ENCODE measurements around the gene REEP1. TPM values are rescaled to one million over a fixed set of nuclear protein-coding genes. Genes with fewer than 3 reads are reported as not detected.

REEP1 gene
- total and polyA plus RNA-seq, 2 of the 4 experiments (the other 2 are of a cell fraction) = under 0.01 to 0.03 TPM

DNA sequence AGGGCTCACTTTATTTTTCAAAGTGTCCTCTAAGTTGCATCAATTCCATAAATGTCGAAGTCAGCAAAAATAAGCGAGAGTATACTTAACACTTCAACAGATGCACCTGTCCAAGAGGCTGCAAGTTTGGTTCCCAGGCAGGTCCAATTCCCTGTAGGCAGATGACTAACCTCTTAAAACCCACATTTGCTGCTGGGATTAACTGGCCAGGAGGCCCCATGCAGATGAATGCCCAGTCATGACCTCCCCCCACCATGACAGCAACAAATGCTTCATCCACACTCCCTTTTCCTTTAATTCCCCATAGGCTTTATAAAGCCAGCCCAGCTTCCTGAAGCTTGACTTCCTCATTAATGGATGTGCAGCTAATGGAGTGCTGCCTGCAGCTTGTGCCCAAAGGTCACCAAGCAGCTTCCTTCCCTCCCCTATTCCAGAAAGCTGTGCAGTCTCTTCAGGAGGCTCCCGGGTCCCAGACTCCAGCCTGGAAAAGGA is 35.7 kb downstream of the REEP1 start:
- no peak overlapping the region for H3K9ac ChIP-seq (ENCODE audit: low read depth, low read length)
- no peaks in the 10 kb centered on the region for H3K9me1 ChIP-seq (ENCODE audit: insufficient read depth, low read length)
- H3K79me1 ChIP-seq (ENCODE audit: low read depth in 1 of 2, low read length in 2 of 2) = no peaks in the 10 kb centered on the region
- H3K4me1 ChIP-seq (ENCODE audit: control insufficient read depth, insufficient read depth, low read length) = no peaks in the 10 kb centered on the region
- no peak overlapping the region for H4K8ac ChIP-seq (ENCODE audit: low read depth in 2 of 2, low read length in 2 of 2)
- dilution Hi-C loops (cut with HindIII; ENCODE audit: low sequenced_read_pairs, unreplicated experiment) (no loop called here), in situ Hi-C loops (cut with MboI; ENCODE audit: low sequenced_read_pairs) (no loop called here), intact Hi-C loops (cut with micrococcal nuclease) (no loop called here)
- no peak overlapping the region for H4K91ac ChIP-seq (ENCODE audit: insufficient read depth, low read depth, low read length)
- H3K36me3 ChIP-seq (ENCODE audit: control insufficient read depth, insufficient read depth, low read length) = no peaks in the 10 kb centered on the region
- no TSS peak for BruUV-seq (replicated peaks)
- no peak overlapping the region for H3K56ac ChIP-seq (ENCODE audit: extremely low read depth, insufficient read depth, low read length)
- no peak overlapping the region for H3K4me2 ChIP-seq (ENCODE audit: low read depth, low read length)
- H2BK5ac ChIP-seq (ENCODE audit: low read depth, low read length, poor library complexity, severe bottlenecking) = no peak overlapping the region
- TF ChIP-seq SMC3 (IDR thresholded peaks at IDR 0.05; ENCODE audit: low read depth, low read length) = no peak
- peak; percentile 93 for TF ChIP-seq MAFK (IDR thresholded peaks at IDR 0.05; ENCODE audit: low read depth, low read length)
- H2AK9ac ChIP-seq (replicated peaks; ENCODE audit: low read depth, low read length, poor library complexity) = no peak overlapping the region
- ATAC-seq (ENCODE audit: low read depth) (no peak), DNase-seq (no peak)
- no peak overlapping the region for H3K4me3 ChIP-seq (ENCODE audit: insufficient read depth, low read depth, low read length)
- H3K9me3 ChIP-seq (ENCODE audit: control insufficient read depth, insufficient read depth, low read length) = no peaks in the 10 kb centered on the region
- no peak overlapping the region for H3K18ac ChIP-seq (ENCODE audit: low read depth, low read length)
- H3K27ac ChIP-seq (ENCODE audit: insufficient read depth, low read length) = no peak overlapping the region
- H2AFZ ChIP-seq (replicated peaks; ENCODE audit: low read length, poor library complexity) = no peak overlapping the region
- CTCF ChIA-PET = no interaction called here
- WGBS, 2 experiments (ENCODE audit: extremely low coverage in 2 of 2, insufficient read length in 1 of 2) = no CpG with 5 or more reads among the region's 3 CpGs
- POLR2A ChIA-PET (ENCODE audit: unreplicated experiment) = no interaction called here
- no peak overlapping the region for H2BK20ac ChIP-seq (ENCODE audit: low read depth, low read length)
- H4K5ac ChIP-seq (ENCODE audit: low read depth, low read length) = no peak overlapping the region
- no peak overlapping the region for H2AK5ac ChIP-seq (ENCODE audit: low read depth, low read length)
- no peak overlapping the region for H3K23ac ChIP-seq (ENCODE audit: low read depth, low read length)
- no peak overlapping the region for H2BK120ac ChIP-seq (ENCODE audit: low read depth, low read length)
- no peaks in the 10 kb centered on the region for H4K20me1 ChIP-seq (ENCODE audit: insufficient read depth, low read length)
- H3K4ac ChIP-seq (ENCODE audit: low read depth, low read length) = no peak overlapping the region
- peaks cover 26% of the 10 kb centered on the region for H3K27me3 ChIP-seq (ENCODE audit: control insufficient read depth, insufficient read depth, low read length)
- H3K14ac ChIP-seq (replicated peaks; ENCODE audit: low read depth, low read length) = no peak overlapping the region
- H2BK15ac ChIP-seq (ENCODE audit: low read depth, low read length) = no peak overlapping the region

Data from IMR-90 (cell line).